Neural progenitor cell (in vitro differentiated cells): ENCODE results near the gene OR7D4. TPM values are rescaled to one million over a fixed set of nuclear protein-coding genes. Genes with fewer than 3 reads are reported as not detected.

Source experiments
- DNase-seq: peaks from one replicate; pipeline ENCODE4 v3.0.0-alpha.2; 2016; ENCODE audit warnings: low spot score
- H2AFZ ChIP-seq: fragments of 200-600 bp; sonication (generic); replicated peaks from 2 replicates; pipeline ENCODE4 v1.6.1; 2016; ENCODE audit warnings: antibody characterized with exemption
- H3F3A ChIP-seq: fragments of 200-600 bp; sonication (generic); 2 replicates; pipeline ENCODE4 v1.6.1; 2016; ENCODE audit warnings: antibody characterized with exemption, low read depth
- H3K27ac ChIP-seq: fragments of 200-600 bp; sonication (generic); 2 replicates; pipeline ENCODE4 v1.5.1; 2016; ENCODE audit warnings: mild to moderate bottlenecking
- H3K27me3 ChIP-seq: fragments of 200-600 bp; sonication (generic); 2 replicates; pipeline ENCODE4 v1.6.1; 2016; ENCODE audit warnings: mild to moderate bottlenecking, moderate library complexity
- H3K36me3 ChIP-seq: fragments of 200-600 bp; sonication (generic); 2 replicates; pipeline ENCODE4 v1.5.1; 2016
- H3K4me1 ChIP-seq: fragments of 200-600 bp; sonication (generic); 2 replicates; pipeline ENCODE4 v1.6.1; 2016; ENCODE audit warnings: mixed run types
- H3K4me2 ChIP-seq: fragments of 200-600 bp; sonication (generic); 2 replicates; pipeline ENCODE4 v1.6.1; 2016
- H3K4me3 ChIP-seq: fragments of 200-600 bp; sonication (generic); 2 replicates; pipeline ENCODE4 v1.5.1; 2016
- H3K79me2 ChIP-seq: fragments of 200-600 bp; sonication (generic); 2 replicates; pipeline ENCODE4 v1.6.1; 2016; ENCODE audit warnings: low read depth
- H3K9ac ChIP-seq: fragments of 200-600 bp; sonication (generic); 2 replicates; pipeline ENCODE4 v1.6.1; 2016
- H3K9me3 ChIP-seq: fragments of 200-600 bp; sonication (generic); 2 replicates; pipeline ENCODE4 v1.5.1; 2016; ENCODE audit warnings: low read depth
- H4K20me1 ChIP-seq: fragments of 200-600 bp; sonication (generic); 2 replicates; pipeline ENCODE4 v1.6.1; 2016; ENCODE audit warnings: low read depth
- H3K27ac Mint-ChIP-seq: 3 replicates; pipeline ENCODE4 v1.8.0; 2021; ENCODE audit warnings: mixed read lengths
- H3K27me3 Mint-ChIP-seq: 2 replicates; pipeline ENCODE4 v1.8.0; 2022; ENCODE audit warnings: low read depth, mild to moderate bottlenecking, inconsistent platforms, moderate library complexity, mixed read lengths; ENCODE audit not compliant: insufficient read depth
- H3K36me3 Mint-ChIP-seq: 3 replicates; pipeline ENCODE4 v1.8.0; 2021; ENCODE audit warnings: mixed read lengths
- H3K4me1 Mint-ChIP-seq: 3 replicates; pipeline ENCODE4 v1.8.0; 2021; ENCODE audit warnings: mixed read lengths
- H3K4me3 Mint-ChIP-seq: 3 replicates; pipeline ENCODE4 v1.8.0; 2021; ENCODE audit warnings: mild to moderate bottlenecking, moderate library complexity, mixed read lengths
- H3K9me3 Mint-ChIP-seq: 3 replicates; pipeline ENCODE4 v1.8.0; 2020; ENCODE audit warnings: mixed read lengths
- CTCF ChIP-seq: fragments of 200-600 bp; sonication (generic); IDR thresholded peaks from 2 replicates; pipeline ENCODE4 v1.5.1; 2017; ENCODE audit warnings: antibody characterized with exemption, mild to moderate bottlenecking
- EZH2 ChIP-seq: fragments of 200-600 bp; sonication (generic); IDR thresholded peaks from 2 replicates; pipeline ENCODE4 v1.6.1; 2017; ENCODE audit warnings: antibody characterized with exemption, mild to moderate bottlenecking, moderate library complexity
- EZH2phosphoT487 ChIP-seq: fragments of 200-600 bp; sonication (generic); IDR thresholded peaks from 2 replicates; pipeline ENCODE4 v1.6.1; 2017; ENCODE audit warnings: antibody characterized with exemption
- total RNA-seq: library from RNA; depleted of rRNA; stranded (reverse); fragments of >200 nt; gene quantifications from 2 replicates; pipeline ENCODE4 v1.2.3, GENCODE V29; 2015; ENCODE audit warnings: low replicate concordance

Gene OR7D4
- total RNA-seq, 1 donor from 2014 or later = not detected

DNA sequence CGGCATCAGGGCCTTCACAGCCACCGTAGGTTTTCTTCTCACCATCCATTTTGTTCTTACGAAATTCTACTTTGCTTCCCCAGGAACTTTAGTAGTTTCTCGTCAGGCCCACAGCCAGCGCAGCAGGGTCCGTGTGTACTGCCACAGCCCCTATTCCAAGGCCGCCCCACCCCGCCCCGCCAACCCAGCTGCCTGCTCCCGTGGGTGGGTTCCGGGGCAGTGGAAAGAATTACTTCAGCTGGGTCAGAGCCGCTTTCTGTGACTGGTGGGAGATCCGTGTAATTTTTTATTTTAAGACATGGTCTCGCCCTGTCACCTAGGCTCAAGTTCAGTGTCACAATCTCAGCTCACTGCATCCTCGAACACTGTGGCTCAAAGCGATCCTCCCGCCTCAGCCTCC is 36.4 kb downstream of the OR7D4 start:
- no peak overlapping the region for H3K4me2 ChIP-seq
- H3K4me3 ChIP-seq = no peak overlapping the region
- H3K36me3 Mint-ChIP-seq = peaks cover 7% of the 10 kb centered on the region
- H3K36me3 ChIP-seq = no peaks in the 10 kb centered on the region
- no peak overlapping the region for H3K27ac ChIP-seq
- no peaks in the 10 kb centered on the region for H3K79me2 ChIP-seq
- H3K4me1 ChIP-seq = no peaks in the 10 kb centered on the region
- no peak overlapping the region for H3K9ac ChIP-seq
- DNase-seq = no peak
- H3K27me3 Mint-ChIP-seq = no peaks in the 10 kb centered on the region
- H3K9me3 ChIP-seq = no peaks in the 10 kb centered on the region
- no peaks in the 10 kb centered on the region for H3K27me3 ChIP-seq
- H4K20me1 ChIP-seq = no peaks in the 10 kb centered on the region
- TF ChIP-seq EZH2 (no peak), EZH2phosphoT487 (no peak), CTCF (no peak)
- no peaks in the 10 kb centered on the region for H3K4me1 Mint-ChIP-seq
- H3K9me3 Mint-ChIP-seq = peaks cover 18% of the 10 kb centered on the region
- no peaks in the 10 kb centered on the region for H3F3A ChIP-seq
- no peak overlapping the region for H3K27ac Mint-ChIP-seq
- H3K4me3 Mint-ChIP-seq = no peak overlapping the region
- H2AFZ ChIP-seq = no peak overlapping the region

GRCh38 chr19:9178901-9179300 is 40.5 kb downstream of the OR7D4 start, which contains the start of gene OR7D2:
OR7D2 (plus strand) TSS chr19:9178979; CDS start chr19:9185782, 6,803 bp downstream.
- Histone ChIP-seq H3F3A (no peaks in the 10 kb centered on the region), H3K27ac (no peak within 1 kb of the TSS), H3K27me3 (no peaks in the 10 kb centered on the region), H2AFZ (no peak within 1 kb of the TSS), H4K20me1 (no peaks in the 10 kb centered on the region), H3K4me2 (no peak within 1 kb of the TSS), H3K9ac (no peak within 1 kb of the TSS), H3K4me1 (no peaks in the 10 kb centered on the region), H3K9me3 (no peaks in the 10 kb centered on the region), H3K79me2 (no peaks in the 10 kb centered on the region), H3K36me3 (no peaks in the 10 kb centered on the region), H3K4me3 (no peak within 1 kb of the TSS)
- H3K27ac Mint-ChIP-seq = no peak within 1 kb of the TSS
- H3K27me3 Mint-ChIP-seq = no peaks in the 10 kb centered on the region
- H3K9me3 Mint-ChIP-seq = peaks cover 17% of the 10 kb centered on the region
- no peak for TF ChIP-seq EZH2
- no peak for TF ChIP-seq EZH2phosphoT487
- TF ChIP-seq CTCF = no peak
- H3K4me1 Mint-ChIP-seq = no peaks in the 10 kb centered on the region
- H3K4me3 Mint-ChIP-seq = no peak within 1 kb of the TSS
- DNase-seq = no peak
- peaks cover 12% of the 10 kb centered on the region for H3K36me3 Mint-ChIP-seq

- no peaks in the 10 kb centered on the region for H3K4me1 Mint-ChIP-seq
- TF ChIP-seq CTCF (no peak), EZH2phosphoT487 (no peak), EZH2 (no peak)
- Histone ChIP-seq H3K36me3 (no peaks in the 10 kb centered on the region), H4K20me1 (no peaks in the 10 kb centered on the region), H3K4me2 (no peak overlapping the region), H3K79me2 (no peaks in the 10 kb centered on the region), H3K9me3 (no peaks in the 10 kb centered on the region), H3F3A (no peaks in the 10 kb centered on the region), H3K4me3 (no peak overlapping the region), H2AFZ (no peak overlapping the region), H3K27ac (no peak overlapping the region), H3K4me1 (no peaks in the 10 kb centered on the region), H3K9ac (no peak overlapping the region), H3K27me3 (no peaks in the 10 kb centered on the region)
- peaks cover 13% of the 10 kb centered on the region for H3K36me3 Mint-ChIP-seq
- H3K4me3 Mint-ChIP-seq = no peak overlapping the region
- peaks cover 2% of the 10 kb centered on the region for H3K27me3 Mint-ChIP-seq
- peaks cover 18% of the 10 kb centered on the region for H3K9me3 Mint-ChIP-seq
- DNase-seq = no peak
- no peak overlapping the region for H3K27ac Mint-ChIP-seq
These were observed 44.1 kb downstream of the OR7D4 start for GRCh38 chr19:9175326-9175725.
